ENCODE measurements around the gene CHMP5.

CHMP5 gene

GRCh38 chr9:33264473-33265177 lies at the start of gene CHMP5, which contains the start of gene BAG1:
TSS of gene CHMP5 (plus strand) at chr9:33265049. CDS start at chr9:33265079, 30 bp downstream.
TSS of gene BAG1 (minus strand) at chr9:33264708.
- peak; percentile 89 for DNase-seq

GRCh38 chr9:33220681-33221567 lies 43.9 kb upstream of the CHMP5 start:
- DNase-seq, result no peak

- DNase-seq, result no peak
Observed at GRCh38 chr9:33221568-33221884, 43.3 kb upstream of the CHMP5 start.

GRCh38 chr9:33222031-33222430 lies 42.8 kb upstream of the CHMP5 start:
- no peak for DNase-seq

- no peak for DNase-seq
Observed at GRCh38 chr9:33223696-33224095, 41.2 kb upstream of the CHMP5 start.

GRCh38 chr9:33225319-33226147 lies 39.3 kb upstream of the CHMP5 start:
- DNase-seq, result no peak

- no peak for DNase-seq
Observed at GRCh38 chr9:33227008-33227398, 37.8 kb upstream of the CHMP5 start.

DNA sequence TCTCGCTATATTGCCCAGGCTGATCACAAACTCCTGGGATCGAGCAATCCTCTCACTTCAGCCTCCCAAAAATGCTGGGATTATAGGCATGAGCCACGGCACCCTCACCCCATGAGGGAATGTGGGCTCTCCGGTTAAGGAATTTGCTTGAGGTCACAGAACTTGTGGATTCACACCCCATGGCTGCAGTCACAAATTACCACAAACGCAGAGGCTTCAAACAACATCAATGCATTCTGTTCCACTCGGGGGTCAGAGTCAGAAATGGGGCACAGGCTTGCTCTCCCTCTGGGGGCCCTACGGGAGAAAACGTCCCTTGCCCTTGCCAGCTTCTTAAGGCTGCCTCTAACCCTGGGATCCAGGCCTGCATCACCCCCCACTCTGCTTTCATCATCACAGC lies 37.1 kb upstream of the CHMP5 start:
- DNase-seq, result no peak

DNA sequence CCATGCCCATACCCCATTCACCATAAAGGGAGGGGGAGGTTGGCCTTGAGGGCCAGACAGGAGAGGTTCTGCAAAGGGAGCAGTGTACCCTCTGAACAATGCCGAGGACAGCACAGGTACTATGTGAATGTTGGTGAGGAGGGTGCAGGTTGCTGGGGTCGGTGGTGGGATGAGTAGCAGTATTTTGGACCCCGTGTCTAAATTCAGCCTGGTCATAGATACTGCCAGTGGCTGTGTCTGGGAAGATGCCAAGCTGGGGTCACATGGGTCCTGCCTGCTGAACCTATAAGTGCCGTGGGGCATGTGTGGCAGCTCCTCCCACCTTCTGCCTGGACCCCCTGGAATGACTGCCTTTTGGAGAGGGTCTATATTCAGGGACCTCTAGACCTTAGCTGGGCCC lies 36.2 kb upstream of the CHMP5 start:
- no peak for DNase-seq

GRCh38 chr9:33229359-33230114 lies 35.3 kb upstream of the CHMP5 start:
- DNase-seq, result no peak

GRCh38 chr9:33230756-33231622 lies 33.9 kb upstream of the CHMP5 start:
- no peak for DNase-seq

DNA sequence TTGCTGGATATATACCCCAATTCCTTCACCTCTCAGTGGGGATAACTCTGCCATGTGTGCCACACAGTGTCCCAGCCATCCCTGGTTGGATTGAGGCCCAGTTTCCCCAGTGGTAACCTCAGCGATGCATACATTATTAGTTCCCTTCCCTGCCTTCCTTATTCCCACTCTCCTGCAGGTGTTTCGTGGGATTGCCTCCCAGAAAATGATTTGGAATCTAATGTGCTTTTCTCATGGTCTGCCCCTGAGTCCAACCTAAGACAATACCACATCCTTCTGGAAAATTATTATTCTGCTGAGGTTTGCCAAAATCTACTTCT lies 33.3 kb upstream of the CHMP5 start:
- DNase-seq, result no peak

DNA sequence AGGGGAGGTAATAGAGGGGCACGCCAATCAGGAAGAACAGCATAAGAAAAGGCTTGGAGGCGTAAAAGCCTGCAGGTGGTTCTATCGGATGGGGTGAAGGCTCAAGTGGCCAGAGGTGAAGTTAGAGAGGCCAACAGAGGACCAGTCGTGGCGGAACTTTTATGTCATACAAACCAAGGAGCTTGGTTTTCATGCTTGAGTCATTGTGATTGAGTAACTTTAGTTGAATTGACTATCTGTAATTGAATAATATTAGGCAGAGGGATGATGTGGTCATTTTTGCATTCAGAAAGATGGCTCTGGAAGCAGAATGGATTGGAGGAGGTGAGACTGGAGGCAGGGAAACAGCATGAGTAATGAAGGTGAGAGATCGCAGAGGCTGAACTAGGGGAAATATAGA lies 32.0 kb upstream of the CHMP5 start:
- no peak for DNase-seq

DNA sequence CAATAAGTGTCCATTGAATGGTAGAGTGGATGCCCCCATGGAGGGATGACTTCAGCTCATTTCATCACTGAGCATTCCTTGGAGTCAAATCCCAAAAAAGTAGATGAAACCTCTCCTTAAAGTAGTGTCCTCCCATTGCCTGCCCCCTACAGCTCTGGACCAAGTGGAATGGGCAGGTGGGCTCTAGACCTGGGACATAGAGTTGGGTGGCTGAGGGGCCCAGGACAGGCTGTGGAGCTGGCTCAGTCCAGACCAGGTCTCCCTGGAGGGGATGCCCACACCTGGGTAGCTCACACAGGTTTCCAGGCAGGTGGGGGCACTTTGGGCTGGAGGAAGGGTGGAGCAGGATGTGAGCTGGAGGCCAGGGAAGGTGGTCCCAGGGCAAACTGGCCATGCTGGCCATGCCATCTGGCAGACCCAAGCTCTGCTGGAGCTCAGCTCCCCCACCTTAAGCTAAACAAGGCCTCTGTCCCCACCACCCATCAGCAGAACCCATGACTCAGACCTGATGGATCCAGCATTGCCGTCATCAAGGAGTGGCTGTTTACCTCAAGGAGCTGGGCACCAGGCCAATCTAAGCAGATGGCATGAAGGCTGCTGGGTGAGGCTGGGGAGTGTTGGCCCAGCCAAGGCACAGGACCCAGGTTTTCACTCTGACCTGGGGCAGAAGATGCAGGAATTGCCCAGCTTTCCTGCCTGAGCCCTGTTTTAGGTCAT lies 31.1 kb upstream of the CHMP5 start:
- peak; percentile 29 for DNase-seq

- DNase-seq, result no peak
Observed at GRCh38 chr9:33234511-33235467, 30.1 kb upstream of the CHMP5 start.

GRCh38 chr9:33236571-33236970 lies 28.3 kb upstream of the CHMP5 start:
- DNase-seq, result no peak

- DNase-seq, result no peak
Observed at GRCh38 chr9:33239921-33240320, 24.9 kb upstream of the CHMP5 start, which contains the start of gene SPINK4. TSS of gene SPINK4 (plus strand) at chr9:33240167. CDS start at chr9:33240209, 42 bp downstream.

DNA sequence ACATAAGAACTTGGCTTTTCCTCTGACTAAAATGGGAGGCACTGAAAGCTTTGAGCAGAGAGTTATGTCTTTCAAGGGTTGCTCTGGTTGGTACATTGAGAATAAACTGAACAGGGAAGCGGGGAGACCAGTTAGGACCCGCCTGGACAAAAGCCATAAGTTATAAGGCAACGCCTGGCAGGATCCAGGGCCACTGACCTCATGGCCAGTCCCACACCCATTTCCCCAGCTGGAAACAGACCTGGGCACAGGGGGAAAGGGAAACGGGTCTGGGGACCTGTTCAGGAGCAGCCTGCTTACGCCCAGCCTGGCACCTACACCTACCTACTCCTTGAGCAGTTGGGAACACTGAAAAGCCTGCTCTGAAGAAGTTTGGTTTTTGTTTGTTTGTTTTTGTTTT lies 23.6 kb upstream of the CHMP5 start:
- no peak for DNase-seq

- DNase-seq, result no peak
Observed at GRCh38 chr9:33242609-33243134, 22.2 kb upstream of the CHMP5 start.
